Purkinje cell (primary cell): ENCODE measurements around the gene ZNF208. TPM values are rescaled to one million over a fixed set of nuclear protein-coding genes. Genes with fewer than 3 reads are reported as not detected.

Source experiments
- polyA plus RNA-seq: library from polyadenylated mRNA; unstranded; fragments of >200 nt; fragmentation: Nextera tagmentation; gene quantifications from 2 replicates; pipeline ENCODE4 v1.2.1, GENCODE V29; 2014

Gene ZNF208
- 115 and 156 TPM in 2 replicates for polyA plus RNA-seq

DNA sequence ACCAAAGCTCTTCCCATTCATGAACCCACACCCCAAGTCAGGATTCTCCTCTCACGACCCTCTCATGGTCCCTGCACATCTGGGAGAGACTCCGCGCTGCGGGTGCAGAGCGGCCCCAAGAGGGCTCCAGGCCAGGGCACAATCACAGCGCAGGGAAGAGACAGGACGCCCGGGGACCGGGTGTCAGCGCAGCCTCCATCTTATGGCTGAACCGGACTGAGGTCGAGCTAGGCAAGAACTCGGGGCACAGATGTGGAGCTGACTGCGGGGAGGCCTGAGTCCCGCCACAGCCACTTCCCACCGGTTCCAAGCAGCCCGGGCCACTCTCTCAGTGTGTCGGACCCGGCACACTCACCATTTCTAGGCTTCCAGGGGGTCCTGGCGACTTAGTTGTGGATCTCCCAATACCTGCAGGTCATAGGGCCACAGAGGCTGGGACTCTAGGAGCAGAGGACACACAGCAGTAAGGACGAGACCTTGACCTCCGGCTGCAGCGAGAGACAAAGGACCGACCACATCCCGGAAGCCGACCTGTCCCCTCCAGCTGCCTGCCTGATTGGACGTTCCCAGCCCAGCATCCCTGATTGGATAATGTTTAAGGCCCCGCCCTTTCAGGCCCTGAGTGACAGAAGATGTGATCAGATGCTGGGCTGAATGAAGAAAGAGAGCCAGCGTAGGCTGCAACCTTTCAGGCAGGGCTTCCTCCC lies at the start of gene ZNF208:
Gene ZNF208, minus strand, starts transcription at position 507 of the 707 bp plus-strand sequence. Its CDS starts 149 bp downstream, at position 358.

Other genes with a start within 250 kb of the ZNF208 start
- gene ZNF100, start 243.4 kb downstream of the ZNF208 start, polyA plus RNA-seq = 2.5 and 3.7 TPM in 2 replicates
- 16.2 and 22.3 TPM in 2 replicates for gene ZNF43, start 174.8 kb downstream of the ZNF208 start, polyA plus RNA-seq
- 3.8 and 5.2 TPM in 2 replicates for gene ZNF257, start 41.5 kb upstream of the ZNF208 start, polyA plus RNA-seq
- 8.1 and 11.1 TPM in 2 replicates for gene ZNF676, start 186.0 kb upstream of the ZNF208 start, polyA plus RNA-seq